DOHH2 (cell line): ENCODE results near the gene ZSCAN25.

Experiments used
- H3F3A ChIP-seq: fragments of 200-600 bp; sonication (generic), shearing (Covaris generic); 2 replicates; pipeline ENCODE4 v1.6.0; 2016; ENCODE audit warnings: antibody characterized with exemption, mild to moderate bottlenecking; ENCODE audit not compliant: control insufficient read depth, insufficient read depth
- H3K27ac ChIP-seq: fragments of 200-600 bp; sonication (generic); 2 replicates; pipeline ENCODE4 v1.5.1; 2014; ENCODE audit warnings: low read depth, mild to moderate bottlenecking, low read length, moderate library complexity
- H3K27me3 ChIP-seq: fragments of 200-600 bp; sonication (generic); 2 replicates; pipeline ENCODE4 v1.6.1; 2014; ENCODE audit warnings: mild to moderate bottlenecking, low read length, mixed read lengths; ENCODE audit not compliant: control insufficient read depth
- H3K36me3 ChIP-seq: fragments of 200-600 bp; sonication (generic); 2 replicates; pipeline ENCODE4 v1.6.1; 2014; ENCODE audit warnings: mild to moderate bottlenecking, low read length, moderate library complexity, mixed read lengths; ENCODE audit not compliant: control insufficient read depth
- H3K4me1 ChIP-seq: fragments of 200-600 bp; sonication (generic); 2 replicates; pipeline ENCODE4 v1.6.1; 2014; ENCODE audit warnings: mild to moderate bottlenecking, low read length, mixed read lengths; ENCODE audit not compliant: control insufficient read depth
- H3K4me2 ChIP-seq: fragments of 200-600 bp; sonication (generic); 2 replicates; pipeline ENCODE4 v1.6.0; 2014; ENCODE audit warnings: mild to moderate bottlenecking, low read length, moderate library complexity
- H3K4me3 ChIP-seq: fragments of 200-600 bp; sonication (generic); 2 replicates; pipeline ENCODE4 v1.5.1; 2014; ENCODE audit warnings: mild to moderate bottlenecking, low read length, mixed read lengths
- H3K79me2 ChIP-seq: fragments of 200-600 bp; sonication (generic); 2 replicates; pipeline ENCODE4 v1.6.1; 2014; ENCODE audit warnings: mild to moderate bottlenecking, low read length, mixed read lengths; ENCODE audit not compliant: control insufficient read depth
- H3K9me2 ChIP-seq: fragments of 200-600 bp; sonication (generic); replicated peaks from 2 replicates; pipeline ENCODE4 v1.6.1; 2014; ENCODE audit warnings: mild to moderate bottlenecking, low read length, mixed read lengths; ENCODE audit not compliant: control insufficient read depth
- H3K9me3 ChIP-seq: fragments of 200-600 bp; sonication (generic); 2 replicates; pipeline ENCODE4 v1.6.1; 2014; ENCODE audit warnings: antibody characterized with exemption, low read length, mixed read lengths; ENCODE audit not compliant: control insufficient read depth, insufficient read depth
- H4K20me1 ChIP-seq: fragments of 200-600 bp; sonication (generic); 2 replicates; pipeline ENCODE4 v1.6.0; 2014; ENCODE audit warnings: low read depth, mild to moderate bottlenecking, antibody characterized with exemption, low read length, moderate library complexity; ENCODE audit not compliant: control insufficient read depth, insufficient read depth
- CTCF ChIP-seq: fragments of 200-600 bp; sonication (generic); IDR thresholded peaks from one replicate; pipeline ENCODE4 v1.5.1; 2014; ENCODE audit warnings: antibody characterized with exemption, mild to moderate bottlenecking, low read depth, low read length; ENCODE audit not compliant: poor library complexity, severe bottlenecking
- EZH2phosphoT487 ChIP-seq: fragments of 200-600 bp; sonication (generic); IDR thresholded peaks from 2 replicates; pipeline ENCODE4 v1.6.1; 2017; ENCODE audit warnings: borderline replicate concordance, mild to moderate bottlenecking, antibody characterized with exemption, low read length, moderate library complexity, mixed read lengths

The ZSCAN25 gene

GRCh38 chr7:99643464-99643863 lies 26.7 kb downstream of the ZSCAN25 start:
- Histone ChIP-seq H3K4me2 (no peak overlapping the region), H3F3A (no peaks in the 10 kb centered on the region), H3K27me3 (no peaks in the 10 kb centered on the region), H3K4me1 (no peaks in the 10 kb centered on the region), H3K4me3 (no peak overlapping the region), H3K9me2 (no peaks in the 10 kb centered on the region), H3K9me3 (no peaks in the 10 kb centered on the region), H4K20me1 (no peaks in the 10 kb centered on the region), H3K27ac (no peak overlapping the region), H3K36me3 (no peaks in the 10 kb centered on the region), H3K79me2 (no peaks in the 10 kb centered on the region)
- TF ChIP-seq EZH2phosphoT487 (no peak), CTCF (no peak)

DNA sequence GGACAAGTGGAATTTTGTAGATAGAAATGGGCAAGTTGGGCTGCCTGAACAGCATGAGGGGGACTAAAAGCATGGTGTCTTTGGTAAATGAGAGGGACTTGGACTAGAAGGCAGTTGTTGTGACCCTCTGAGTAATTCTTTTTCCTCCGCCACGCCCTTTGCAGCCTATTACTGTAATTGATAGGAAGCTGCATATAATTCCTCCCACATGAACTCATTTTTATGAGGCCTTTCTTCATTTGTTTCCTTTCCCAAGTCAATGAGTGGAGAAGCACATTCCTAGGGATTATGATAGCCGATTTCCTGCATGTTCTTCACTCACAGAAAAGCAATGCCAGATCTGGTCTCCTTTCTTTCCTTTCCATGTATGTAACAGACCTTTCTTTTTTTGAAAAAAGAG lies 27.7 kb downstream of the ZSCAN25 start:
- H3K4me3 ChIP-seq = no peak overlapping the region
- no peaks in the 10 kb centered on the region for H3F3A ChIP-seq
- no peak overlapping the region for H3K4me2 ChIP-seq
- H3K4me1 ChIP-seq = no peaks in the 10 kb centered on the region
- H3K36me3 ChIP-seq = no peaks in the 10 kb centered on the region
- no peaks in the 10 kb centered on the region for H3K9me2 ChIP-seq
- no peaks in the 10 kb centered on the region for H3K79me2 ChIP-seq
- no peaks in the 10 kb centered on the region for H3K9me3 ChIP-seq
- H4K20me1 ChIP-seq = no peaks in the 10 kb centered on the region; the same call in 1 of the 2 replicates
- no peak for TF ChIP-seq CTCF
- TF ChIP-seq EZH2phosphoT487 = no peak
- H3K27me3 ChIP-seq = no peaks in the 10 kb centered on the region
- H3K27ac ChIP-seq = no peak overlapping the region

GRCh38 chr7:99645590-99645989 lies 28.8 kb downstream of the ZSCAN25 start:
- Histone ChIP-seq H3K27me3 (no peaks in the 10 kb centered on the region), H3K27ac (no peak overlapping the region), H3K9me2 (no peaks in the 10 kb centered on the region), H3F3A (no peaks in the 10 kb centered on the region), H3K4me3 (no peak overlapping the region), H4K20me1 (no peaks in the 10 kb centered on the region; the same call in 1 of the 2 replicates), H3K79me2 (no peaks in the 10 kb centered on the region), H3K36me3 (no peaks in the 10 kb centered on the region), H3K4me2 (no peak overlapping the region), H3K9me3 (no peaks in the 10 kb centered on the region), H3K4me1 (no peaks in the 10 kb centered on the region)
- TF ChIP-seq CTCF (no peak), EZH2phosphoT487 (no peak)

- no peaks in the 10 kb centered on the region for H3K79me2 ChIP-seq
- no peaks in the 10 kb centered on the region for H3K36me3 ChIP-seq
- no peaks in the 10 kb centered on the region for H3F3A ChIP-seq
- TF ChIP-seq CTCF (no peak), EZH2phosphoT487 (no peak)
- H3K4me3 ChIP-seq = no peak overlapping the region
- no peaks in the 10 kb centered on the region for H3K27me3 ChIP-seq
- H3K4me1 ChIP-seq = no peaks in the 10 kb centered on the region
- H3K4me2 ChIP-seq = no peak overlapping the region
- no peaks in the 10 kb centered on the region for H3K9me2 ChIP-seq
- no peaks in the 10 kb centered on the region for H3K9me3 ChIP-seq
- no peak overlapping the region for H3K27ac ChIP-seq
- H4K20me1 ChIP-seq = no peaks in the 10 kb centered on the region; the same call in 1 of the 2 replicates
These were observed 32.1 kb downstream of the ZSCAN25 start for GRCh38 chr7:99648843-99649242.
